ENCODE data around the gene GMDS. TPM values are rescaled to one million over a fixed set of nuclear protein-coding genes. Genes with fewer than 3 reads are reported as not detected.
A peak's percentile ranks its signal among the peaks of the same experiment; 100 is the strongest.

Gene GMDS
- total RNA-seq, 2 experiments from 2014 or later = 38.4 to 41.3 TPM

- Mint-ChIP-seq H3K9me3 (no peaks in the 10 kb centered on the region), H3K27ac (no peak overlapping the region), H3K36me3 (ENCODE audit: low read depth) (no peaks in the 10 kb centered on the region), H3K27me3 (ENCODE audit: low read depth) (peaks cover 55% of the 10 kb centered on the region), H3K4me1 (ENCODE audit: low read depth) (peaks cover 15% of the 10 kb centered on the region), H3K4me3 (no peak overlapping the region)
- CTCF ChIA-PET = interaction anchor here (1.1 to 1.2 kb wide), 2 partner anchors 12 to 1039 kb away, joined by 3 to 5 read pairs; no protein-coding TSS in a partner anchor
- DNase-seq = no peak
- intact Hi-C loops (cut with micrococcal nuclease) = loop anchor here (5.0 kb wide), 3 partner anchors 158 to 1448 kb away; no protein-coding TSS in a partner anchor
Measured at GRCh38 chr6:1614448-1615150, 630.8 kb downstream of the GMDS start.

DNA sequence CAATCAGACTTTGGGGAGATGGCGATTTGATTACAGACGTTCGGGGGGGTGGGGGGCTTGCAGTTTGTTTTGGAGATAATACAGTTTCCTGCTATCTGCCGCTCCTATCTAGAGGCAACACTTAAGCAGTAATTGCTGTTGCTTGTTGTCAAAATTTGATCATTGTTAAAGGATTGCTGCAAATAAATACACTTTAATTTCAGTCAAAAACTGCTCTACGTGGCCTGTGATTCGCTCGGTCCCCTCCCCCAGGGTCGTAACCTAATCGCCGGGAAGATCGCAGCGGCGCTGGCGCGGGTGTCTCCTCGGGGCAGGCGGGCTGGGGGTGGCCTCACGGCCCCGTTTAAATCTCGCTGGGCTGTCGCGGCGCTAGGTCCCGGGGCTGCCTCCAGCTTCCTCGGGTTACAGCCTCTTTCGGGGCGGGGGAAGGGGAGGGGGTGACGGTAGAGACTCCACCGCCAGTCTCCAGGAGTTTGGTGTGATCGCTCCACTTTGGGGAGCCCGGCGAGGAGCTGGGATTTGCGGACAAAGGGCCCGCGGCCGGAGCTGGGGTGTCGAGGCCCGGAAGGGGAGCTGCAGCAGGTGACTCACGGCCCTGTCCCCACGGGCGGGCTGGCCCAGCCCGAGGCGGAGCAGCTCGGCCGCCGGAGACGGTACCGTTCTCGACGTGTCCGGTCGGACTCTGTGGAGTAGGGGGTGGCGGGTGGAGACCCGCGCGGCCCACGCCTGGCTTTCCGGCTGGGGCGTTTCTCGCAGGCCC lies 631.5 kb downstream of the GMDS start:
- Mint-ChIP-seq H3K27ac (no peak overlapping the region), H3K27me3 (ENCODE audit: low read depth) (peaks cover 59% of the 10 kb centered on the region), H3K36me3 (ENCODE audit: low read depth) (no peaks in the 10 kb centered on the region), H3K9me3 (no peaks in the 10 kb centered on the region), H3K4me1 (ENCODE audit: low read depth) (peaks cover 15% of the 10 kb centered on the region), H3K4me3 (peak overlapping the region; percentile 27)
- intact Hi-C loops (cut with micrococcal nuclease) = loop anchor here (5.0 kb wide), 3 partner anchors 158 to 1448 kb away; no protein-coding TSS in a partner anchor
- DNase-seq = no peak
- CTCF ChIA-PET = interaction anchor here (1.1 to 1.2 kb wide), 2 partner anchors 11 to 1040 kb away, joined by 3 to 5 read pairs; no protein-coding TSS in a partner anchor

DNA sequence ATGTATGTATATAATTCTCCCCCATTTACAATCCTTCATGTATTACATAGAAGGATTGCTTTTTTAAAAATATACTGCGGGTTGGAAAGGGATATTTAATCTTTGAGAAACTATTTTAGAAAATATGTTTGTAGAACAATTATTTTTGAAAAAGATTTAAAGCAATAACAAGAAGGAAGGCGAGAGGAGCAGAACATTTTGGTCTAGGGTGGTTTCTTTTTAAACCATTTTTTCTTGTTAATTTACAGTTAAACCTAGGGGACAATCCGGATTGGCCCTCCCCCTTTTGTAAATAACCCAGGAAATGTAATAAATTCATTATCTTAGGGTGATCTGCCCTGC lies 632.1 kb downstream of the GMDS start:
- Mint-ChIP-seq H3K4me3 (no peak overlapping the region), H3K9me3 (no peaks in the 10 kb centered on the region), H3K4me1 (ENCODE audit: low read depth) (peaks cover 20% of the 10 kb centered on the region), H3K27ac (no peak overlapping the region), H3K36me3 (ENCODE audit: low read depth) (no peaks in the 10 kb centered on the region), H3K27me3 (ENCODE audit: low read depth) (peaks cover 59% of the 10 kb centered on the region)
- CTCF ChIA-PET = no interaction called here
- no peak for DNase-seq
- intact Hi-C loops (cut with micrococcal nuclease) = loop anchor here (5.0 kb wide), 3 partner anchors 159 to 1449 kb away; no protein-coding TSS in a partner anchor

DNA sequence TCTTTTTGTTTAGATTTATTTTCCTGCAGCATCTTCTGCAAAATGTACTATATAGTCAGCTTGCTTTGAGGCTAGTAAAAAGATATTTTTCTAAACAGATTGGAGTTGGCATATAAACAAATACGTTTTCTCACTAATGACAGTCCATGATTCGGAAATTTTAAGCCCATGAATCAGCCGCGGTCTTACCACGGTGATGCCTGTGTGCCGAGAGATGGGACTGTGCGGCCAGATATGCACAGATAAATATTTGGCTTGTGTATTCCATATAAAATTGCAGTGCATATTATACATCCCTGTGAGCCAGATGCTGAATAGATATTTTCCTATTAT lies 632.5 kb downstream of the GMDS start:
- no peak overlapping the region for H3K27ac Mint-ChIP-seq
- peaks cover 23% of the 10 kb centered on the region for H3K4me1 Mint-ChIP-seq (ENCODE audit: low read depth)
- intact Hi-C loops (cut with micrococcal nuclease) = loop anchor here (5.0 kb wide), 3 partner anchors 159 to 1449 kb away; no protein-coding TSS in a partner anchor
- no peak for DNase-seq
- H3K36me3 Mint-ChIP-seq (ENCODE audit: low read depth) = no peaks in the 10 kb centered on the region
- no peaks in the 10 kb centered on the region for H3K9me3 Mint-ChIP-seq
- peaks cover 60% of the 10 kb centered on the region for H3K27me3 Mint-ChIP-seq (ENCODE audit: low read depth)
- H3K4me3 Mint-ChIP-seq = no peak overlapping the region
- CTCF ChIA-PET = interaction anchor here (1.2 kb wide), 1 partner anchor 17 kb away, joined by 7 read pairs; no protein-coding TSS in a partner anchor

DNA sequence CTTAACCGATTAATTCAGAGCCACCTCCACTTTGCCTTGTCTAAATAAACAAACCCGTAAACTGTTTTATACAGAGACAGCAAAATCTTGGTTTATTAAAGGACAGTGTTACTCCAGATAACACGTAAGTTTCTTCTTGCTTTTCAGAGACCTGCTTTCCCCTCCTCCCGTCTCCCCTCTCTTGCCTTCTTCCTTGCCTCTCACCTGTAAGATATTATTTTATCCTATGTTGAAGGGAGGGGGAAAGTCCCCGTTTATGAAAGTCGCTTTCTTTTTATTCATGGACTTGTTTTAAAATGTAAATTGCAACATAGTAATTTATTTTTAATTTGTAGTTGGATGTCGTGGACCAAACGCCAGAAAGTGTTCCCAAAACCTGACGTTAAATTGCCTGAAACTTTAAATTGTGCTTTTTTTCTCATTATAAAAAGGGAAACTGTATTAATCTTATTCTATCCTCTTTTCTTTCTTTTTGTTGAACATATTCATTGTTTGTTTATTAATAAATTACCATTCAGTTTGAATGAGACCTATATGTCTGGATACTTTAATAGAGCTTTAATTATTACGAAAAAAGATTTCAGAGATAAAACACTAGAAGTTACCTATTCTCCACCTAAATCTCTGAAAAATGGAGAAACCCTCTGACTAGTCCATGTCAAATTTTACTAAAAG lies 633.0 kb downstream of the GMDS start:
- no peak for DNase-seq
- no peaks in the 10 kb centered on the region for H3K9me3 Mint-ChIP-seq
- CTCF ChIA-PET = interaction anchor here (0.7 to 1.5 kb wide), 4 partner anchors 16 to 1133 kb away, joined by 3 to 7 read pairs (median 6); no protein-coding TSS in a partner anchor
- peak overlapping the region; percentile 49 for H3K4me3 Mint-ChIP-seq
- no peak overlapping the region for H3K27ac Mint-ChIP-seq
- peaks cover 28% of the 10 kb centered on the region for H3K4me1 Mint-ChIP-seq (ENCODE audit: low read depth)
- intact Hi-C loops (cut with micrococcal nuclease) = loop anchor here (5.0 kb wide), 3 partner anchors 160 to 1450 kb away; no protein-coding TSS in a partner anchor
- no peaks in the 10 kb centered on the region for H3K36me3 Mint-ChIP-seq (ENCODE audit: low read depth)
- H3K27me3 Mint-ChIP-seq (ENCODE audit: low read depth) = peaks cover 60% of the 10 kb centered on the region

GRCh38 chr6:1611572-1612298 lies 633.7 kb downstream of the GMDS start:
- H3K36me3 Mint-ChIP-seq (ENCODE audit: low read depth) = no peaks in the 10 kb centered on the region
- intact Hi-C loops (cut with micrococcal nuclease) = loop anchor here (5.0 kb wide), 3 partner anchors 161 to 1451 kb away; no protein-coding TSS in a partner anchor
- no peak overlapping the region for H3K27ac Mint-ChIP-seq
- CTCF ChIA-PET = interaction anchor here (0.7 to 1.5 kb wide), 5 partner anchors 15 to 1133 kb away, joined by 3 to 7 read pairs (median 5); no protein-coding TSS in a partner anchor
- peak overlapping the region; percentile 49 for H3K4me3 Mint-ChIP-seq
- DNase-seq = no peak
- no peaks in the 10 kb centered on the region for H3K9me3 Mint-ChIP-seq
- H3K4me1 Mint-ChIP-seq (ENCODE audit: low read depth) = peaks cover 35% of the 10 kb centered on the region
- H3K27me3 Mint-ChIP-seq (ENCODE audit: low read depth) = peaks cover 60% of the 10 kb centered on the region

GRCh38 chr6:1611322-1611571 lies 634.2 kb downstream of the GMDS start:
- Mint-ChIP-seq H3K27ac (no peak overlapping the region), H3K36me3 (ENCODE audit: low read depth) (no peaks in the 10 kb centered on the region), H3K9me3 (no peaks in the 10 kb centered on the region), H3K27me3 (ENCODE audit: low read depth) (peaks cover 63% of the 10 kb centered on the region), H3K4me1 (ENCODE audit: low read depth) (peaks cover 39% of the 10 kb centered on the region), H3K4me3 (no peak overlapping the region)
- CTCF ChIA-PET = interaction anchor here (1.5 kb wide), 1 partner anchor 493 kb away, joined by 5 read pairs; no protein-coding TSS in a partner anchor
- intact Hi-C loops (cut with micrococcal nuclease) = loop anchor here (5.0 kb wide), 3 partner anchors 161 to 1451 kb away; no protein-coding TSS in a partner anchor
- no peak for DNase-seq

GRCh38 chr6:1610497-1611321 lies 634.7 kb downstream of the GMDS start:
- no peak overlapping the region for H3K27ac Mint-ChIP-seq
- H3K4me3 Mint-ChIP-seq = peak overlapping the region; percentile 64
- H3K9me3 Mint-ChIP-seq = no peaks in the 10 kb centered on the region
- DNase-seq = no peak
- H3K27me3 Mint-ChIP-seq (ENCODE audit: low read depth) = peaks cover 63% of the 10 kb centered on the region
- intact Hi-C loops (cut with micrococcal nuclease) = loop anchor here (5.0 kb wide), 3 partner anchors 162 to 1452 kb away; no protein-coding TSS in a partner anchor
- H3K36me3 Mint-ChIP-seq (ENCODE audit: low read depth) = no peaks in the 10 kb centered on the region
- peaks cover 44% of the 10 kb centered on the region for H3K4me1 Mint-ChIP-seq (ENCODE audit: low read depth)
- CTCF ChIA-PET = interaction anchor here (1.0 to 1.5 kb wide), 2 partner anchors 493 to 494 kb away, joined by 4 to 5 read pairs; no protein-coding TSS in a partner anchor

DNA sequence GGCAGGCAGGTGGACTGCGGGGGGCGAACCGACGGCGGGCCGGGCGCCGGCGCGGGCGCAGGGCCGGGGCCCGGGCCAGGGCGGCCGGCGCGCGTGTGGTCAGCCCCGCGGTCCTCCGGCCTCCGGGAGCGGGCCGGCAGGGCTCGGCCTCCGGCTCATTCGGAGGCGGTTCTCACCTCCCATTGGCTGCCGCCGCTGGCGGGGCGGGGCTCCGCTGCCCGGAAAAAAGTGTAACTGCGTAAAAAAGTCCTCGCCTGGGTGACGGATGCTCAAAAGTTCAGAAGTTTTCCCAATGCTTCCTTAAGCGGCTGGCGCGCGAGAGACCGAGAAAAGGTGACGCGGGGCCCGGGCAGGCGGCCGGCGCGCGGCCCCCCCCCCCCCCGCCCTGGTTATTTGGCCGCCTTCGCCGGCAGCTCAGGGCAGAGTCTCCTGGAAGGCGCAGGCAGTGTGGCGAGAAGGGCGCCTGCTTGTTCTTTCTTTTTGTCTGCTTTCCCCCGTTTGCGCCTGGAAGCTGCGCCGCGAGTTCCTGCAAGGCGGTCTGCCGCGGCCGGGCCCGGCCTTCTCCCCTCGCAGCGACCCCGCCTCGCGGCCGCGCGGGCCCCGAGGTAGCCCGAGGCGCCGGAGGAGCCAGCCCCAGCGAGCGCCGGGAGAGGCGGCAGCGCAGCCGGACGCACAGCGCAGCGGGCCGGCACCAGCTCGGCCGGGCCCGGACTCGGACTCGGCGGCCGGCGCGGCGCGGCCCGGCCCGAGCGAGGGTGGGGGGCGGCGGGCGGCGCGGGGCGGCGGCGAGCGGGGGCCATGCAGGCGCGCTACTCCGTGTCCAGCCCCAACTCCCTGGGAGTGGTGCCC lies 635.5 kb downstream of the GMDS start, which contains the start of gene FOXC1:
Gene FOXC1, plus strand, starts transcription at position 268 of the 849 bp plus-strand sequence. Its CDS starts 531 bp downstream, at position 799.
- intact Hi-C loops (cut with micrococcal nuclease) = loop anchor here (5.0 kb wide), 3 partner anchors 162 to 1452 kb away; no protein-coding TSS in a partner anchor
- Mint-ChIP-seq H3K36me3 (ENCODE audit: low read depth) (no peaks in the 10 kb centered on the region), H3K27me3 (ENCODE audit: low read depth) (peaks cover 63% of the 10 kb centered on the region), H3K9me3 (no peaks in the 10 kb centered on the region), H3K4me1 (ENCODE audit: low read depth) (peaks cover 48% of the 10 kb centered on the region), H3K4me3 (peak within 1 kb of the TSS; percentile 65), H3K27ac (no peak within 1 kb of the TSS)
- CTCF ChIA-PET = interaction anchor here (1.0 kb wide), 1 partner anchor 494 kb away, joined by 4 read pairs; no protein-coding TSS in a partner anchor
- peak; percentile 57 for DNase-seq

GRCh38 chr6:1609041-1609647 lies 636.3 kb downstream of the GMDS start:
- DNase-seq = no peak
- Mint-ChIP-seq H3K4me3 (peak overlapping the region; percentile 65), H3K9me3 (no peaks in the 10 kb centered on the region), H3K27me3 (ENCODE audit: low read depth) (peaks cover 63% of the 10 kb centered on the region), H3K36me3 (ENCODE audit: low read depth) (no peaks in the 10 kb centered on the region), H3K4me1 (ENCODE audit: low read depth) (peaks cover 48% of the 10 kb centered on the region), H3K27ac (no peak overlapping the region)
- intact Hi-C loops (cut with micrococcal nuclease) = no loop called here
- CTCF ChIA-PET = interaction anchor here (0.7 to 0.8 kb wide), 2 partner anchors 14 to 600 kb away, joined by 3 read pairs; no protein-coding TSS in a partner anchor

Measured in activated naive CD4-positive, alpha-beta T cell treated with anti-CD3 and anti-CD28 coated beads for 36 hours (primary cell).